Smooth muscle cell (in vitro differentiated cells): ENCODE data around the gene GALNT13. TPM values are rescaled to one million over a fixed set of nuclear protein-coding genes. Genes with fewer than 3 reads are reported as not detected.

Experiments used
- DNase-seq: peaks from one replicate; lab custom pipeline; 2025; ENCODE audit not compliant: unreplicated experiment; lab: John Stamatoyannopoulos, UW
- H2AFZ ChIP-seq: fragments of 200-600 bp; sonication (generic); 2 replicates; pipeline ENCODE4 v1.6.0; 2016; ENCODE audit warnings: antibody characterized with exemption, low read depth, mild to moderate bottlenecking
- H3F3A ChIP-seq: fragments of 200-600 bp; sonication (generic); 2 replicates; pipeline ENCODE4 v1.6.0; 2017; ENCODE audit warnings: antibody characterized with exemption, low read depth
- H3K27ac ChIP-seq: fragments of 200-600 bp; sonication (generic); 2 replicates; pipeline ENCODE4 v1.5.1; 2016; ENCODE audit warnings: low read depth, mild to moderate bottlenecking
- H3K27me3 ChIP-seq: fragments of 200-600 bp; sonication (generic); 2 replicates; pipeline ENCODE4 v1.6.1; 2016; ENCODE audit warnings: low read depth, mild to moderate bottlenecking
- H3K36me3 ChIP-seq: fragments of 200-600 bp; sonication (generic); 2 replicates; pipeline ENCODE4 v1.5.1; 2016; ENCODE audit warnings: low read depth
- H3K4me1 ChIP-seq: fragments of 200-600 bp; sonication (generic); 2 replicates; pipeline ENCODE4 v1.5.1; 2016; ENCODE audit warnings: low read depth
- H3K4me2 ChIP-seq: fragments of 200-600 bp; sonication (generic); 2 replicates; pipeline ENCODE4 v1.6.0; 2016; ENCODE audit warnings: mild to moderate bottlenecking
- H3K4me3 ChIP-seq: fragments of 200-600 bp; sonication (generic); 2 replicates; pipeline ENCODE4 v1.5.1; 2016; ENCODE audit warnings: mild to moderate bottlenecking
- H3K79me2 ChIP-seq: fragments of 200-600 bp; sonication (generic); 2 replicates; pipeline ENCODE4 v1.6.0; 2016; ENCODE audit warnings: low read depth, mild to moderate bottlenecking
- H3K9ac ChIP-seq: fragments of 200-600 bp; sonication (generic); 2 replicates; pipeline ENCODE4 v1.6.0; 2016; ENCODE audit warnings: low read depth
- H3K9me3 ChIP-seq: fragments of 200-600 bp; sonication (generic); replicated peaks from 2 replicates; pipeline ENCODE4 v1.5.1; 2016; ENCODE audit warnings: low read depth
- H4K20me1 ChIP-seq: fragments of 200-600 bp; sonication (generic); 2 replicates; pipeline ENCODE4 v1.6.0; 2016; ENCODE audit warnings: low read depth
- CTCF ChIP-seq: fragments of 200-600 bp; sonication (generic); IDR thresholded peaks from 2 replicates; pipeline ENCODE4 v1.5.1; 2017; ENCODE audit warnings: borderline replicate concordance, mild to moderate bottlenecking, antibody characterized with exemption; ENCODE audit not compliant: insufficient read depth, poor library complexity, severe bottlenecking
- WGBS: methylation state at CpG from one replicate; pipeline ENCODE4 v1.1.7; 2016; ENCODE audit warnings: low lambda C conversion rate; 5-methylcytosine and 5-hydroxymethylcytosine counted together
- polyA plus RNA-seq: library from polyadenylated mRNA; unstranded; fragments of >200 nt; fragmentation: Nextera tagmentation; extraction: Ambion mirVana; gene quantifications from 2 replicates; pipeline ENCODE4 v1.2.1, GENCODE V29; 2016
- total RNA-seq: library from RNA; depleted of rRNA; stranded (reverse); fragments of >200 nt; gene quantifications from 2 replicates; pipeline ENCODE4 v1.2.3, GENCODE V29; 2014

Gene GALNT13
- total and polyA plus RNA-seq, 2 experiments from 2014 or later = 0.67 to 3.6 TPM

- H3K4me1 ChIP-seq = no peaks in the 10 kb centered on the region
- no peaks in the 10 kb centered on the region for H3K27me3 ChIP-seq
- no peak overlapping the region for H2AFZ ChIP-seq
- no peaks in the 10 kb centered on the region for H3K36me3 ChIP-seq
- H3K4me2 ChIP-seq = no peak overlapping the region
- no peak for TF ChIP-seq CTCF
- H3K79me2 ChIP-seq = no peaks in the 10 kb centered on the region
- 85% methylated on average over 1 of the region's 1 CpG for whole genome bisulfite sequencing
- H3K9ac ChIP-seq = no peak overlapping the region
- H3K4me3 ChIP-seq = no peak overlapping the region
- H3K9me3 ChIP-seq = no peaks in the 10 kb centered on the region
- no peaks in the 10 kb centered on the region for H3F3A ChIP-seq
- H4K20me1 ChIP-seq = no peaks in the 10 kb centered on the region
- no peak overlapping the region for H3K27ac ChIP-seq
- no peak for DNase-seq
Observed at GRCh38 chr2:154480521-154480920, 608.8 kb downstream of the GALNT13 start.

- Histone ChIP-seq H2AFZ (no peak overlapping the region), H3K79me2 (no peaks in the 10 kb centered on the region), H3K4me2 (no peak overlapping the region), H4K20me1 (no peaks in the 10 kb centered on the region), H3K27me3 (no peaks in the 10 kb centered on the region), H3K4me1 (no peaks in the 10 kb centered on the region), H3K9me3 (no peaks in the 10 kb centered on the region), H3K9ac (no peak overlapping the region), H3K36me3 (no peaks in the 10 kb centered on the region), H3F3A (no peaks in the 10 kb centered on the region), H3K4me3 (no peak overlapping the region), H3K27ac (no peak overlapping the region)
- WGBS = 85% methylated on average over 2 of the region's 2 CpGs
- no peak for TF ChIP-seq CTCF
- DNase-seq = no peak
Observed at GRCh38 chr2:154481336-154481735, 609.6 kb downstream of the GALNT13 start.

GRCh38 chr2:154484338-154485099 is 612.8 kb downstream of the GALNT13 start:
- no peak overlapping the region for H3K4me2 ChIP-seq
- WGBS = 88% methylated on average over 4 of the region's 4 CpGs
- no peak overlapping the region for H3K4me3 ChIP-seq
- no peaks in the 10 kb centered on the region for H4K20me1 ChIP-seq
- H3K27me3 ChIP-seq = no peaks in the 10 kb centered on the region
- TF ChIP-seq CTCF = no peak
- H3F3A ChIP-seq = no peaks in the 10 kb centered on the region
- no peak overlapping the region for H2AFZ ChIP-seq
- no peaks in the 10 kb centered on the region for H3K9me3 ChIP-seq
- H3K4me1 ChIP-seq = no peaks in the 10 kb centered on the region
- H3K27ac ChIP-seq = no peak overlapping the region
- DNase-seq = no peak
- no peaks in the 10 kb centered on the region for H3K36me3 ChIP-seq
- H3K79me2 ChIP-seq = no peaks in the 10 kb centered on the region
- no peak overlapping the region for H3K9ac ChIP-seq

- no peak for TF ChIP-seq CTCF
- Histone ChIP-seq H3K9ac (no peak overlapping the region), H3K4me1 (no peaks in the 10 kb centered on the region), H2AFZ (no peak overlapping the region), H3K9me3 (no peaks in the 10 kb centered on the region), H4K20me1 (no peaks in the 10 kb centered on the region), H3K36me3 (no peaks in the 10 kb centered on the region), H3K4me2 (no peak overlapping the region), H3F3A (no peaks in the 10 kb centered on the region), H3K27ac (no peak overlapping the region), H3K27me3 (no peaks in the 10 kb centered on the region), H3K4me3 (no peak overlapping the region), H3K79me2 (no peaks in the 10 kb centered on the region)
- DNase-seq = no peak
- WGBS = 76% methylated on average over 4 of the region's 4 CpGs
Observed at GRCh38 chr2:154488801-154489200, 617.1 kb downstream of the GALNT13 start.
